Sigmoid colon (tissue), 7 donors: ENCODE results near the gene MRAP2. TPM values are rescaled to one million over a fixed set of nuclear protein-coding genes. Genes with fewer than 3 reads are reported as not detected.
"Not testable (repeated sequence)": the region's sequence is repeated elsewhere in the genome, so short reads cannot be mapped to it uniquely, and the experiment has no call there.

Experiments
- DNase-seq: peaks from one replicate; pipeline ENCODE4 v3.0.0-alpha.2; 2019
- H3K27ac ChIP-seq, 4 donors: fragments of 200-600 bp; sonication (generic); one replicate each; pipeline ENCODE4 v1.5.1; 2016 to 2019; ENCODE audit warnings: mild to moderate bottlenecking in 1 of 4
- H3K27me3 ChIP-seq, 3 donors: fragments of 200-600 bp; sonication (generic); one replicate each; pipeline ENCODE4 v1.5.1; 2019; ENCODE audit warnings: mild to moderate bottlenecking in 1 of 3
- H3K36me3 ChIP-seq, 4 donors: fragments of 200-600 bp; sonication (generic); one replicate each; pipeline ENCODE4 v1.5.1; 2016 to 2019
- H3K4me1 ChIP-seq, 4 donors: fragments of 200-600 bp; sonication (generic); one replicate each; pipeline ENCODE4 v1.5.1; 2017 to 2019
- H3K4me3 ChIP-seq, 4 donors: fragments of 200-600 bp; sonication (generic); one replicate each; pipeline ENCODE4 v1.5.1; 2017 to 2019; ENCODE audit warnings: mild to moderate bottlenecking in 2 of 4, moderate library complexity in 1 of 4
- H3K9me3 ChIP-seq, 4 donors: fragments of 200-600 bp in 3 of 4; sonication (generic) in 3 of 4; one replicate each; pipeline versions ENCODE4 v1.5.1 to v1.6.1; 2013 to 2019
- CTCF ChIP-seq, 4 experiments: fragments of 450-650 bp in 3 of 4; fragments of 200-600 bp in 1 of 4; IDR thresholded peaks; one replicate each; pipeline ENCODE4 v1.5.1; 2016 to 2019; ENCODE audit warnings: antibody characterized with exemption in 4 of 4, mild to moderate bottlenecking in 3 of 4, moderate library complexity in 2 of 4
- EP300 ChIP-seq, 4 donors: sonication (generic); formaldehyde crosslinking; IDR thresholded peaks; one replicate each; pipeline ENCODE4 v1.6.1; 2017; ENCODE audit warnings: antibody characterized with exemption in 4 of 4
- POLR2A ChIP-seq, 2 donors: fragments of 450-650 bp; IDR thresholded peaks; one replicate each; pipeline ENCODE4 v1.6.1; 2016; ENCODE audit warnings: antibody characterized with exemption in 2 of 2, mild to moderate bottlenecking in 2 of 2, moderate library complexity in 2 of 2
- POLR2AphosphoS5 ChIP-seq, 4 donors: sonication (generic); formaldehyde crosslinking; IDR thresholded peaks; one replicate each; pipeline ENCODE4 v1.6.1; 2017; ENCODE audit warnings: antibody characterized with exemption in 4 of 4
- WGBS, 2 donors: extraction: QIAGEN DNeasy Blood & Tissue Kit; methylation state at CpG; one replicate each; pipeline ENCODE4 v1.1.7; 2013; 5-methylcytosine and 5-hydroxymethylcytosine counted together
- intact Hi-C: fragments of 100-400 bp; cut with DNase I; formaldehyde crosslinking; loops from one replicate; pipeline ENCODE4 v1.15.1; 2023
- polyA plus RNA-seq, 3 donors: library from polyadenylated mRNA; stranded (reverse); fragments of 200-250 nt; gene quantifications; one replicate each; pipeline ENCODE4 v1.2.3, GENCODE V29; 2013
- total RNA-seq, 4 donors: library from RNA; depleted of rRNA; stranded (reverse); fragments of >200 nt; gene quantifications; one replicate each; pipeline ENCODE4 v1.1.0, GENCODE V29; 2016
- donor health status: healthy with polysubstance abuse.
- donor health status: Bipolar disorder and iron deficiency.
- donor health status: healthy.

MRAP2 gene
- total and polyA plus RNA-seq, 7 donors: 0.16 to 7.4 (median 1.8) TPM

GRCh38 chr6:84065693-84066290, 32.2 kb downstream of the MRAP2 start:
- DNase-seq: no peak
- H3K36me3 ChIP-seq: no peaks in the 10 kb centered on the region
- no peaks in the 10 kb centered on the region for H3K27me3 ChIP-seq
- no peak for TF ChIP-seq POLR2A (IDR thresholded peaks at IDR 0.05)
- no peak for TF ChIP-seq POLR2AphosphoS5 (IDR thresholded peaks at IDR 0.05)
- no peak for TF ChIP-seq CTCF (IDR thresholded peaks at IDR 0.05)
- TF ChIP-seq EP300 (IDR thresholded peaks at IDR 0.05): no peak
- intact Hi-C loops: no loop called here
- 79 to 86% methylated on average over 2 of the region's 2 CpGs for WGBS, 2 donors
- no peaks in the 10 kb centered on the region for H3K9me3 ChIP-seq
- no peaks in the 10 kb centered on the region for H3K4me1 ChIP-seq
- H3K4me3 ChIP-seq: no peak overlapping the region
- no peak overlapping the region for H3K27ac ChIP-seq

DNA sequence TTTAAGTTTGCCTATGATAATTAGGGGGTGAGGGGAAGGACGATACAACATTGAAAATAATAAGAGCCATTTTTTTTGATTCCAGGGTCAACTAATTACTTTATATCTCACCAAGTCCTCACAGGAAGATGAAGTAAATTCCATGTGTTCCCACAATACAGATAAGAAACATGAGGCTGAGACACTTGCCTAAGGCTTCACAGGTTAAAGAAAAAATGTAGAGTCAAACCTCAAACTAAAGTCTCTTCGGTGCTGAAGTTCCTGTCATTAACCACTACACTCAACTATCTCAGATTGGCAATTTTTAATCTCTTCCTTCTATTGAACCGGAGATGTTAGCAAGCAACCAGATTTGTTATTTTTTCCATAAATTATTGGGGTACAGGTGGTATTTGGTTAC, 33.0 kb downstream of the MRAP2 start:
- TF ChIP-seq CTCF (IDR thresholded peaks at IDR 0.05) (no peak), POLR2AphosphoS5 (IDR thresholded peaks at IDR 0.05) (no peak), EP300 (IDR thresholded peaks at IDR 0.05) (no peak), POLR2A (IDR thresholded peaks at IDR 0.05) (no peak)
- Histone ChIP-seq H3K36me3 (no peaks in the 10 kb centered on the region), H3K9me3 (no peaks in the 10 kb centered on the region), H3K27me3 (no peaks in the 10 kb centered on the region), H3K4me3 (no peak overlapping the region), H3K27ac (no peak overlapping the region), H3K4me1 (no peaks in the 10 kb centered on the region)
- intact Hi-C loops: no loop called here
- DNase-seq: no peak
- WGBS, 2 donors: 89 to 91% methylated on average over 3 of the region's 3 CpGs

DNA sequence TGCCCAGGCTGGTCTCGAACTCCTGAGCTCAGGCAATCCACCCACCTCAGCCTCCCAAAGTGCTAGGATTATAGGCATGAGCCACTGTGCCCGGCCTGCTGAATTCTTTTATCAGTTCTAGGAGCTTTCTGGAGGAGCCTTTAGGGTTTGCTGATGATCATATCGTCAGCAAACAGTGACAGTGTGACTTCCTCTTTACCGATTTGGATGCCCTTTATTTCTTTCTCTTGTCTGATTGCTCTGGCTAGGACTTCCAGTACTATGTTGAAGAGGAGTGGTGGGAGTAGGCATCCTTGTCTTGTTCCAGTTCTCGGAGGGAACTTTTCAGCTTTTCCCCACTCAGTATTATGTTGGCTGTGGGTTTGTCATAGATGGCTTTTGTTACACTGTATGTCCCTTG, 35.3 kb downstream of the MRAP2 start:
- H3K27ac ChIP-seq, DNase-seq, H3K36me3 ChIP-seq, H3K4me1 ChIP-seq, H3K27me3 ChIP-seq, H3K4me3 ChIP-seq, intact Hi-C loops, H3K9me3 ChIP-seq: not testable (repeated sequence)
- WGBS, 2 donors: 90 to 93% methylated on average over 5 of the region's 5 CpGs

DNA sequence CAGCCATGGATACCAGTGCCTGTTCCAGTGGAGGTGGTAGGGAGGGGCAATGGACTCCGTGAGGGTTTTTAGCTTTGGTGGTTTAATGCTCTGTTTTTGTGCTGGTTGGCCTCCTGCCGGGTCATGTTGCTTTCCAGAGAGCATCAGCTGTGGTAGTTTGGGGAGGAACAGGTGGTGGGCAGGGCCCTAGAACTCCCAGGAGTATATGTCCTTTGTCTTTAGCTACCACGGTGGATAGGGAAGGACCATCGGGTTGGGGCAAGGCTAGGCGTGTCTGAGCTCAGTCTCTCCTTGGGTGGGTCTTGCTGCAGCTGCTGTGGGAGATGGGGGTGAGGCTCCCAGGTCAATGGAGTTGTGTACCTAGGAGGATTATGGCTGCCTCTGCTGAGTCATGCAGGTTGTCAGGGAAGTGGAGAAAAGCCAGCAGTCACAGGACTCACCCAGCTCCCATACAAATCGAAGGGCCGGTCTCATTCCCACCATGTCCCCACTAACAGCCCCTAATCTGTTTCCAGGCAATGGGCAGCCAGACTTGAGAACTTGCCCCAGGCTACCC, 38.9 kb downstream of the MRAP2 start:
- TF ChIP-seq POLR2AphosphoS5 (IDR thresholded peaks at IDR 0.05): no peak
- TF ChIP-seq POLR2A (IDR thresholded peaks at IDR 0.05): no peak
- TF ChIP-seq EP300 (IDR thresholded peaks at IDR 0.05): no peak
- TF ChIP-seq CTCF (IDR thresholded peaks at IDR 0.05): no peak
- Histone ChIP-seq H3K9me3 (peaks cover 0 to 3% (median 0%) of the 10 kb centered on the region in 4 donors), H3K4me3 (no peak overlapping the region), H3K36me3 (no peaks in the 10 kb centered on the region), H3K4me1 (no peaks in the 10 kb centered on the region), H3K27me3 (no peaks in the 10 kb centered on the region), H3K27ac (no peak overlapping the region)
- intact Hi-C loops: no loop called here
- no peak for DNase-seq
- WGBS, 2 donors: 85 to 86% methylated on average over 7 of the region's 7 CpGs

GRCh38 chr6:84074988-84075781, 41.6 kb downstream of the MRAP2 start:
- H3K4me1 ChIP-seq: no peaks in the 10 kb centered on the region
- TF ChIP-seq POLR2A (IDR thresholded peaks at IDR 0.05): no peak
- no peak for TF ChIP-seq EP300 (IDR thresholded peaks at IDR 0.05)
- TF ChIP-seq CTCF (IDR thresholded peaks at IDR 0.05): no peak
- TF ChIP-seq POLR2AphosphoS5 (IDR thresholded peaks at IDR 0.05): no peak
- H3K4me3 ChIP-seq: no peak overlapping the region
- intact Hi-C loops: no loop called here
- WGBS, 2 donors: 66 to 70% methylated on average over 6 of the region's 6 CpGs
- H3K9me3 ChIP-seq: peaks cover 0 to 3% (median 0%) of the 10 kb centered on the region in 4 donors
- H3K36me3 ChIP-seq: no peaks in the 10 kb centered on the region
- no peak for DNase-seq
- H3K27ac ChIP-seq: no peak overlapping the region
- no peaks in the 10 kb centered on the region for H3K27me3 ChIP-seq
